HepG2 (cell line): ENCODE measurements around the gene DHX29. TPM values are rescaled to one million over a fixed set of nuclear protein-coding genes. Genes with fewer than 3 reads are reported as not detected.

Experiments used
- ATAC-seq: fragments of 200-7000 bp; cut with Tn5 transposase; 3 replicates; pipeline ENCODE4 v1.9.1; 2020; ENCODE audit warnings: mild to moderate bottlenecking, moderate library complexity
- BruUV-seq: library from RNA; stranded (reverse); fragments of 400-500 nt; replicated peaks from 2 replicates; lab custom pipeline; 2021; lab: Mats Ljungman, UMichigan
- CTCF ChIA-PET: fragments of 300-600 bp; formaldehyde crosslinking; extraction: SDS; loops from one replicate; lab custom pipeline; 2021; ENCODE audit warnings: low total read pairs, inconsistent platforms, low intra/inter-chr PET ratio; lab: Yijun Ruan, JAX
- POLR2A ChIA-PET: fragments of 350-600 bp; sonication (Branson Sonifier 250); formaldehyde crosslinking; loops from one replicate; lab custom pipeline; 2020; ENCODE audit warnings: antibody characterized with exemption, inconsistent platforms; lab: Yijun Ruan, JAX
- DNase-seq: peaks from one replicate; pipeline ENCODE4 v3.0.0-alpha.2; 2015; ENCODE audit warnings: low spot score
- FAIRE-seq: peaks from 3 replicates; lab custom pipeline; 2011; peaks lifted over from hg19 to GRCh38; lab: Jason Lieb, UNC
- H2AFZ ChIP-seq: one replicate; pipeline ENCODE4 v1.6.1; 2011; ENCODE audit warnings: low read length, inconsistent platforms
- H3K27ac ChIP-seq: fragments of 300-600 bp; 3 replicates; pipeline ENCODE4 v1.8.0; 2011; ENCODE audit warnings: mixed run types, mild to moderate bottlenecking, mixed read lengths, low read length, inconsistent platforms; ENCODE audit not compliant: insufficient read depth; ENCODE audit errors: extremely low read length
- H3K27me3 ChIP-seq, 2 experiments: fragments of 200-600 bp in 1 of 2; 2 replicates in 1 of 2; 3 replicates in 1 of 2; pipeline versions ENCODE4 v1.6.0 to v1.8.0; 2011; ENCODE audit warnings: low read length in 2 of 2, mild to moderate bottlenecking in 2 of 2, moderate library complexity in 2 of 2, inconsistent platforms in 1 of 2; ENCODE audit not compliant: insufficient read depth in 2 of 2, control insufficient read depth in 1 of 2
- H3K36me3 ChIP-seq, 2 experiments: fragments of 200-600 bp in 1 of 2; replicated peaks in 1 of 2; 2 replicates in 1 of 2; 3 replicates in 1 of 2; pipeline versions ENCODE4 v1.5.1 to v1.8.0; 2011; ENCODE audit warnings: low read length in 2 of 2, inconsistent platforms in 1 of 2; ENCODE audit not compliant: insufficient read depth in 2 of 2, control insufficient read depth in 1 of 2
- H3K4me1 ChIP-seq: 2 replicates; pipeline ENCODE4 v1.5.1; 2012; ENCODE audit warnings: low read length, inconsistent platforms; ENCODE audit not compliant: insufficient read depth
- H3K4me2 ChIP-seq: 2 replicates; pipeline ENCODE4 v1.6.0; 2011; ENCODE audit warnings: low read depth, low read length, inconsistent platforms
- H3K4me3 ChIP-seq, 3 experiments: fragments of 200-600 bp in 1 of 3; sonication (generic), shearing (Covaris generic) in 1 of 3; replicated peaks in 1 of 3; 2 replicates each; pipeline ENCODE4 v1.5.1; 2011 to 2016; ENCODE audit warnings: low read length in 3 of 3, inconsistent platforms in 2 of 3, low read depth in 2 of 3, mild to moderate bottlenecking in 2 of 3, control low read depth in 1 of 3, mixed read lengths in 1 of 3; ENCODE audit not compliant: insufficient read depth in 1 of 3
- H3K79me2 ChIP-seq: one replicate; pipeline ENCODE4 v1.6.1; 2011; ENCODE audit warnings: low read length, inconsistent platforms; ENCODE audit not compliant: insufficient read depth
- H3K9ac ChIP-seq: 2 replicates; pipeline ENCODE4 v1.6.0; 2011; ENCODE audit warnings: mild to moderate bottlenecking, low read depth, low read length, inconsistent platforms; ENCODE audit not compliant: insufficient read depth
- H3K9me3 ChIP-seq: 2 replicates; pipeline ENCODE4 v1.5.1; 2012; ENCODE audit warnings: mild to moderate bottlenecking, low read length
- H4K20me1 ChIP-seq: 2 replicates; pipeline ENCODE4 v1.6.0; 2011; ENCODE audit warnings: inconsistent platforms, mild to moderate bottlenecking, low read length, moderate library complexity; ENCODE audit not compliant: insufficient read depth
- CEBPB ChIP-seq: IDR thresholded peaks from 2 replicates; pipeline ENCODE4 v1.6.1; 2011; ENCODE audit warnings: low read depth, low read length, improper control_type of control experiment, borderline replicate concordance
- CERS6 ChIP-seq: sonication (generic); formaldehyde crosslinking; IDR thresholded peaks from 2 replicates; pipeline ENCODE4 v1.5.0; 2020; ENCODE audit warnings: missing genetic modification reagents
- CTCF ChIP-seq: sonication (generic); formaldehyde crosslinking; IDR thresholded peaks from 2 replicates; pipeline ENCODE4 v1.5.0; 2020; ENCODE audit warnings: mild to moderate bottlenecking, missing genetic modification reagents, moderate library complexity
- DDIT3 ChIP-seq: sonication (generic); formaldehyde crosslinking; IDR thresholded peaks from 2 replicates; pipeline ENCODE4 v1.4.0; 2020; ENCODE audit warnings: mild to moderate bottlenecking, missing genetic modification reagents
- GATAD2A ChIP-seq: IDR thresholded peaks from 2 replicates; pipeline ENCODE4 v1.6.1; 2016
- HNF1B ChIP-seq: sonication (generic); formaldehyde crosslinking; IDR thresholded peaks from 2 replicates; pipeline ENCODE4 v1.5.1; 2020; ENCODE audit warnings: mild to moderate bottlenecking, moderate library complexity, missing genetic modification reagents
- IKZF1 ChIP-seq: fragments of 450-650 bp; IDR thresholded peaks from 2 replicates; pipeline ENCODE4 v1.7.1; 2016
- ISX ChIP-seq: sonication (generic); formaldehyde crosslinking; conservative IDR thresholded peaks from 2 replicates; pipeline ENCODE4 v1.5.0; 2020; ENCODE audit warnings: missing genetic modification reagents
- PAXIP1 ChIP-seq: sonication (generic); formaldehyde crosslinking; conservative IDR thresholded peaks from 2 replicates; pipeline ENCODE4 v1.4.0; 2020; ENCODE audit warnings: mild to moderate bottlenecking, missing genetic modification reagents, moderate library complexity
- SMC3 ChIP-seq: IDR thresholded peaks from 2 replicates; pipeline ENCODE4 v1.6.1; 2011; ENCODE audit warnings: low read length, improper control_type of control experiment
- STAG1 ChIP-seq: sonication (generic); formaldehyde crosslinking; IDR thresholded peaks from 2 replicates; pipeline ENCODE4 v1.4.0; 2020; ENCODE audit warnings: missing genetic modification reagents
- ZNF639 ChIP-seq: conservative IDR thresholded peaks from 2 replicates; pipeline ENCODE4 v1.6.1; 2018; ENCODE audit warnings: missing genetic modification reagents
- ZSCAN9 ChIP-seq: IDR thresholded peaks from 2 replicates; pipeline ENCODE4 v1.6.1; 2016; ENCODE audit warnings: borderline replicate concordance
- WGBS: methylation state at CpG from one replicate; pipeline ENCODE4 v1.1.6; 2017; ENCODE audit warnings: low lambda C conversion rate; 5-methylcytosine and 5-hydroxymethylcytosine counted together
- in situ Hi-C: cut with HindIII; loops from 2 replicates; pipeline ENCODE4 v1.10.0; 2017; ENCODE audit warnings: low pct_unique_long_range_greater_than_20kb; ENCODE audit not compliant: extremely low pct_ligation_motif_present
- intact Hi-C: fragments of 100-400 bp; cut with micrococcal nuclease; formaldehyde crosslinking; loops from one replicate; pipeline ENCODE4 v1.10.0; 2022; ENCODE audit not compliant: unreplicated experiment
- polyA plus RNA-seq, 8 experiments: library from polyadenylated mRNA; depleted of rRNA in 3 of 8; stranded (reverse) in 7 of 8; unstranded in 1 of 8; fragments of >200 nt; fragmentation: Illumina TruSeq in 4 of 8; extraction: Trizol in 4 of 8; gene quantifications; 2 replicates each; pipeline versions ENCODE4 v1.2.1 to v1.2.3, GENCODE V29; 2011 to 2016; ENCODE audit warnings: low read depth in 4 of 8, missing spikeins in 1 of 8, mixed read lengths in 1 of 8; ENCODE audit not compliant: insufficient read depth in 1 of 8
- total RNA-seq, 5 experiments: library from RNA; depleted of rRNA; stranded (reverse); fragments of >200 nt; fragmentation: Illumina TruSeq; extraction: Trizol; gene quantifications; 2 replicates each; pipeline ENCODE4 v1.2.3, GENCODE V29; 2016; ENCODE audit warnings: low read depth in 1 of 5

The DHX29 gene
- total and polyA plus RNA-seq, 2 of the 13 experiments (the other 11 are each of a cell fraction or from before 2014, with no cell fraction given), result 1.9 to 22.0 TPM

GRCh38 chr5:55345327-55345726 is 37.8 kb upstream of the DHX29 start (continued):
- TF ChIP-seq IKZF1, result no peak
- TF ChIP-seq HNF1B, result peak; percentile 47; the same call in 1 of the 2 replicates
- no peak for TF ChIP-seq ZSCAN9
- no peak for TF ChIP-seq ZNF639 (CRISPR knock-in tag)
- TF ChIP-seq CERS6 (CRISPR knock-in tag), result no peak

- no peak overlapping the region for H3K4me3 ChIP-seq
- H3K36me3 ChIP-seq, result peaks cover 4 to 74% of the 10 kb centered on the region in 2 experiments; a peak in 4 of 5 replicates
- ChIA-PET CTCF (interaction anchor here (1.6 to 2.0 kb wide), 2 partner anchors 347 to 349 kb away, joined by 5 to 10 read pairs; no protein-coding TSS in a partner anchor), POLR2A (no interaction called here)
- H3K9ac ChIP-seq, result no peak overlapping the region
- DNase-seq, result peak; percentile 52
- H3K27ac ChIP-seq, result no peak overlapping the region
- no peak overlapping the region for H3K4me2 ChIP-seq
- no peaks in the 10 kb centered on the region for H3K27me3 ChIP-seq
- ATAC-seq, result 0 out of 3 replicates have a peak, but pooled peaks have one; percentile 32
- no TSS peak for BruUV-seq
- no peaks in the 10 kb centered on the region for H3K79me2 ChIP-seq
- H4K20me1 ChIP-seq, result peaks cover 5% of the 10 kb centered on the region; the same call in 1 of the 2 replicates
- H2AFZ ChIP-seq, result no peak overlapping the region
- peak; percentile 51 for FAIRE-seq
- no peaks in the 10 kb centered on the region for H3K9me3 ChIP-seq
- intact Hi-C loops (loop anchor here (1.0 kb wide), 1 partner anchor 348 kb away; no protein-coding TSS in a partner anchor), in situ Hi-C loops (no loop called here)
- WGBS, result 14% methylated on average over 2 of the region's 2 CpGs
- peaks cover 15% of the 10 kb centered on the region for H3K4me1 ChIP-seq
- TF ChIP-seq ISX (CRISPR knock-in tag), result no peak
- TF ChIP-seq GATAD2A (CRISPR knock-in tag), result 0 out of 2 replicates have a peak, but pooled peaks have one; percentile 18
- peak; percentile 58 for TF ChIP-seq CTCF
- TF ChIP-seq SMC3, result peak; percentile 51
- peak; percentile 46 for TF ChIP-seq STAG1 (CRISPR knock-in tag)
- TF ChIP-seq DDIT3 (CRISPR knock-in tag), result no peak
- 0 out of 2 replicates have a peak, but pooled peaks have one; percentile 38 for TF ChIP-seq CEBPB
- TF ChIP-seq PAXIP1 (CRISPR knock-in tag), result no peak
Observed at GRCh38 chr5:55344392-55344992, 37.0 kb upstream of the DHX29 start.
